Memory B cell (primary cell): ENCODE results near the gene SIK1.
A peak's percentile ranks its signal among the peaks of the same experiment; 100 is the strongest.
"Not testable (repeated sequence)": the region's sequence is repeated elsewhere in the genome, so short reads cannot be mapped to it uniquely, and the experiment has no call there.

Source experiments
- ATAC-seq: fragments of 150-1000 bp; cut with Tn5 transposase; 2 replicates; pipeline ENCODE4 v1.10.0; 2021; ENCODE audit warnings: low read depth, mild to moderate bottlenecking, moderate library complexity
- DNase-seq, 2 donors: peaks; one replicate each; pipeline ENCODE4 v3.0.0; 2022; ENCODE audit warnings: low spot score in 2 of 2
- H3K27ac Mint-ChIP-seq: one replicate; pipeline ENCODE4 v1.8.0; 2022; ENCODE audit warnings: mild to moderate bottlenecking, moderate library complexity, mixed read lengths
- H3K27me3 Mint-ChIP-seq: one replicate; pipeline ENCODE4 v1.8.0; 2022; ENCODE audit warnings: mixed read lengths
- H3K36me3 Mint-ChIP-seq: one replicate; pipeline ENCODE4 v1.8.0; 2022; ENCODE audit warnings: mild to moderate bottlenecking, mixed read lengths
- H3K4me1 Mint-ChIP-seq: one replicate; pipeline ENCODE4 v1.8.0; 2022; ENCODE audit warnings: mixed read lengths
- H3K4me3 Mint-ChIP-seq: one replicate; pipeline ENCODE4 v1.8.0; 2022; ENCODE audit warnings: mild to moderate bottlenecking, moderate library complexity, mixed read lengths
- H3K9me3 Mint-ChIP-seq: one replicate; pipeline ENCODE4 v1.8.0; 2022; ENCODE audit warnings: mixed read lengths

SIK1 gene

GRCh38 chr21:43450287-43450686 is 23.4 kb upstream of the SIK1 start:
- H3K4me3 Mint-ChIP-seq, H3K27me3 Mint-ChIP-seq, H3K36me3 Mint-ChIP-seq, H3K27ac Mint-ChIP-seq, H3K9me3 Mint-ChIP-seq, ATAC-seq, DNase-seq, H3K4me1 Mint-ChIP-seq: not testable (repeated sequence)

GRCh38 chr21:43447353-43447977 is 20.5 kb upstream of the SIK1 start:
- not testable (repeated sequence) for H3K36me3 Mint-ChIP-seq

GRCh38 chr21:43446277-43446932 is 19.5 kb upstream of the SIK1 start:
- not testable (repeated sequence) for H3K27ac Mint-ChIP-seq, DNase-seq, ATAC-seq, H3K4me3 Mint-ChIP-seq, H3K36me3 Mint-ChIP-seq, H3K9me3 Mint-ChIP-seq, H3K27me3 Mint-ChIP-seq, H3K4me1 Mint-ChIP-seq

More at GRCh38 chr21:43447353-43447977, 20.5 kb upstream of the SIK1 start:
- ATAC-seq, H3K27ac Mint-ChIP-seq, H3K9me3 Mint-ChIP-seq, DNase-seq, H3K4me3 Mint-ChIP-seq, H3K4me1 Mint-ChIP-seq, H3K27me3 Mint-ChIP-seq: not testable (repeated sequence)

- ATAC-seq, H3K36me3 Mint-ChIP-seq, H3K27ac Mint-ChIP-seq, H3K9me3 Mint-ChIP-seq, H3K4me1 Mint-ChIP-seq, H3K27me3 Mint-ChIP-seq, H3K4me3 Mint-ChIP-seq, DNase-seq: not testable (repeated sequence)
These were observed 17.6 kb upstream of the SIK1 start for GRCh38 chr21:43444524-43444923.

GRCh38 chr21:43442571-43442970 is 15.6 kb upstream of the SIK1 start:
- H3K27me3 Mint-ChIP-seq, H3K27ac Mint-ChIP-seq, DNase-seq, H3K4me3 Mint-ChIP-seq, H3K9me3 Mint-ChIP-seq, H3K4me1 Mint-ChIP-seq, H3K36me3 Mint-ChIP-seq, ATAC-seq: not testable (repeated sequence)

- not testable (repeated sequence) for H3K4me1 Mint-ChIP-seq, H3K27ac Mint-ChIP-seq, H3K9me3 Mint-ChIP-seq, H3K27me3 Mint-ChIP-seq, H3K36me3 Mint-ChIP-seq, DNase-seq, ATAC-seq, H3K4me3 Mint-ChIP-seq
These were observed 14.2 kb upstream of the SIK1 start for GRCh38 chr21:43440835-43441727.

- not testable (repeated sequence) for H3K27ac Mint-ChIP-seq, DNase-seq, H3K4me1 Mint-ChIP-seq
These were observed 12.6 kb upstream of the SIK1 start for GRCh38 chr21:43439316-43440075.

GRCh38 chr21:43436272-43436671 is 9.3 kb upstream of the SIK1 start:
- not testable (repeated sequence) for H3K9me3 Mint-ChIP-seq, H3K27me3 Mint-ChIP-seq, H3K36me3 Mint-ChIP-seq, ATAC-seq, H3K4me1 Mint-ChIP-seq, DNase-seq, H3K4me3 Mint-ChIP-seq, H3K27ac Mint-ChIP-seq

More at GRCh38 chr21:43439316-43440075, 12.6 kb upstream of the SIK1 start:
- not testable (repeated sequence) for ATAC-seq, H3K36me3 Mint-ChIP-seq, H3K9me3 Mint-ChIP-seq, H3K4me3 Mint-ChIP-seq, H3K27me3 Mint-ChIP-seq

GRCh38 chr21:43433340-43434136 is 6.6 kb upstream of the SIK1 start:
- not testable (repeated sequence) for DNase-seq, H3K9me3 Mint-ChIP-seq, H3K4me3 Mint-ChIP-seq, H3K4me1 Mint-ChIP-seq, H3K36me3 Mint-ChIP-seq, H3K27me3 Mint-ChIP-seq, H3K27ac Mint-ChIP-seq
- peak; percentile 60 for ATAC-seq

- ATAC-seq, H3K27ac Mint-ChIP-seq, H3K9me3 Mint-ChIP-seq, H3K4me1 Mint-ChIP-seq, DNase-seq, H3K36me3 Mint-ChIP-seq, H3K4me3 Mint-ChIP-seq, H3K27me3 Mint-ChIP-seq: not testable (repeated sequence)
These were observed 4.0 kb upstream of the SIK1 start for GRCh38 chr21:43430830-43431416.

GRCh38 chr21:43428964-43429363 is 2.0 kb upstream of the SIK1 start:
- H3K4me1 Mint-ChIP-seq, DNase-seq, H3K4me3 Mint-ChIP-seq, H3K36me3 Mint-ChIP-seq, H3K27me3 Mint-ChIP-seq, ATAC-seq, H3K9me3 Mint-ChIP-seq, H3K27ac Mint-ChIP-seq: not testable (repeated sequence)

- not testable (repeated sequence) for H3K27ac Mint-ChIP-seq, H3K27me3 Mint-ChIP-seq, H3K36me3 Mint-ChIP-seq, H3K4me1 Mint-ChIP-seq, DNase-seq, H3K4me3 Mint-ChIP-seq, H3K9me3 Mint-ChIP-seq
- ATAC-seq = peak; percentile 79
These were observed 270 bp upstream of the SIK1 start for GRCh38 chr21:43427242-43427559.

GRCh38 chr21:43426004-43426403 is 927 bp downstream of the SIK1 start:
- peak; percentile 7 for ATAC-seq
- DNase-seq, H3K36me3 Mint-ChIP-seq: not testable (repeated sequence)

More at GRCh38 chr21:43426004-43426403, 927 bp downstream of the SIK1 start:
- not testable (repeated sequence) for H3K27ac Mint-ChIP-seq, H3K27me3 Mint-ChIP-seq, H3K4me1 Mint-ChIP-seq, H3K9me3 Mint-ChIP-seq, H3K4me3 Mint-ChIP-seq
